Fibroblast of the aortic adventitia (primary cell): ENCODE data around the gene GAS7. TPM values are rescaled to one million over a fixed set of nuclear protein-coding genes. Genes with fewer than 3 reads are reported as not detected.

Source experiments
- DNase-seq: peaks from one replicate; pipeline ENCODE4 v3.0.0-alpha.2; 2010; ENCODE audit warnings: low read depth
- H3K4me3 ChIP-seq: 2 replicates; pipeline ENCODE4 v1.5.1; 2011; ENCODE audit warnings: low read depth, mild to moderate bottlenecking, control low read depth, low read length, moderate library complexity
- total RNA-seq: library from RNA; depleted of rRNA; stranded (reverse); fragments of >200 nt; gene quantifications from 2 replicates; pipeline ENCODE4 v1.2.3, GENCODE V29; 2012; ENCODE audit warnings: low replicate concordance
- TF ChIP-seq, protein P1 (sequence below): IDR thresholded peaks from 2 replicates; pipeline ENCODE4 v1.5.1; 2011; ENCODE audit warnings: mild to moderate bottlenecking, low read length, control low read depth, inconsistent platforms; ENCODE audit not compliant: insufficient read depth

Gene GAS7
- total RNA-seq, 1 donor, result 7.0 TPM

DNA sequence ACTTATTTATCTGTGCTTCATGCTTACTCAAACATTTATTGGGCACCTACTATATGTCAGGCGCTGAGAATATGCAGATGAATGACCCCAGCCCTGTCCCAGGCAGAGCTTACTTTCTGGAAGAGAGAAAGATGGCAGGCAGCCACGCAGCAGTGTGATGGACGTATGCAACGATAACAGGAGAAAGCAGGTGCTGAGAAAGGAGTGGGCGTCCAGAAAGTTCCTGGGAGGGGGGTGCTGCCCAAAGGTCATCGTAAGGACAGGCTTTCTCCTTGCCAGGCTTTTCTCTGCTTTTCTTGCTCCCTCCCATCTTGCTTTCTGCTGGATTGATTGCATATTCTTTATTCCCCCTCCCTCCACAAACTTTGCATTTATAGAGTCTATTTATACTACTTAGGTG lies 124.5 kb downstream of the GAS7 start:
- TF ChIP-seq, protein P1, sequence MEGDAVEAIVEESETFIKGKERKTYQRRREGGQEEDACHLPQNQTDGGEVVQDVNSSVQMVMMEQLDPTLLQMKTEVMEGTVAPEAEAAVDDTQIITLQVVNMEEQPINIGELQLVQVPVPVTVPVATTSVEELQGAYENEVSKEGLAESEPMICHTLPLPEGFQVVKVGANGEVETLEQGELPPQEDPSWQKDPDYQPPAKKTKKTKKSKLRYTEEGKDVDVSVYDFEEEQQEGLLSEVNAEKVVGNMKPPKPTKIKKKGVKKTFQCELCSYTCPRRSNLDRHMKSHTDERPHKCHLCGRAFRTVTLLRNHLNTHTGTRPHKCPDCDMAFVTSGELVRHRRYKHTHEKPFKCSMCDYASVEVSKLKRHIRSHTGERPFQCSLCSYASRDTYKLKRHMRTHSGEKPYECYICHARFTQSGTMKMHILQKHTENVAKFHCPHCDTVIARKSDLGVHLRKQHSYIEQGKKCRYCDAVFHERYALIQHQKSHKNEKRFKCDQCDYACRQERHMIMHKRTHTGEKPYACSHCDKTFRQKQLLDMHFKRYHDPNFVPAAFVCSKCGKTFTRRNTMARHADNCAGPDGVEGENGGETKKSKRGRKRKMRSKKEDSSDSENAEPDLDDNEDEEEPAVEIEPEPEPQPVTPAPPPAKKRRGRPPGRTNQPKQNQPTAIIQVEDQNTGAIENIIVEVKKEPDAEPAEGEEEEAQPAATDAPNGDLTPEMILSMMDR, result no peak
- H3K4me3 ChIP-seq, result no peak overlapping the region
- no peak for DNase-seq

DNA sequence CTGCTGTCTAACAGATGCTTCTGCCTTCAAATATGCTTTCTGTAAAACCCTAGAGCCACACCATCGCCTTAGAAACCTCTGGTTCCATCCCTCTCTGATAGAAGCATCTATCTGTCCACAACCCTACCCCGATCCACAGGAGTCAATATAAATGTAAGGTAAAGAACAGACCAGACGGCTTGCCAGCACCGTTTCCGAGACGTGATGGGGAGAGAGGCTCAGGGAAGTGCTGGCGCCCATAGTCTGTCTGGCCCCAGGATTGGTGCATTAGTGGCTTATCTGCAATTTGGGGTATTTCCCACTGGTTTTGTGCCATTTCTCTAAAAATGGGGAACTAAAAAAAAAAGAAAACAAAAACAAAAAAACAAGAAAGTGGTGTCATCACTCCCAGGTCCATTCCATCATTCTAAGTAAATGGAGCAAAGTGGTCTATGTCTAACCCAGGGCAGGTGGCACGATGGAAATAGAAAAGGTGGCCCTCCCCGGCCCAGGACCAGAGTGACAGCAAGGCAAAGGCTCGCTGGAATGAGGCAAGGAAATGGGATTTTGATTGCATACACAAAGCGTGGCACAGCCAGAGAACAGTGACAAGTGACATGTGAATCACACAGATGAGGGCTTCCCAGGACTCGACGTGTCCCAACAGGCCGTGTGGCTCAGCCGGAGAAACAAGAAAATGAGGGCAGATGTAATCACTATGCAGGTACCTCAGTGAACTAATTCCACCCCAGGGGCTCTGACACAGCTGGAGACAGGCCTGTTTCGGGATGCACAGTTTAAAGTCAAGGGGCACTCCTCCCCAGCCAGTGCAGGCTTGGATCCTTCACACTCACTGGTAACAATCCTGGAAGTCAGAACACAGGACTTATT lies 125.6 kb downstream of the GAS7 start:
- no peak for DNase-seq
- H3K4me3 ChIP-seq, result no peak overlapping the region
- TF ChIP-seq, protein P1, result no peak

DNA sequence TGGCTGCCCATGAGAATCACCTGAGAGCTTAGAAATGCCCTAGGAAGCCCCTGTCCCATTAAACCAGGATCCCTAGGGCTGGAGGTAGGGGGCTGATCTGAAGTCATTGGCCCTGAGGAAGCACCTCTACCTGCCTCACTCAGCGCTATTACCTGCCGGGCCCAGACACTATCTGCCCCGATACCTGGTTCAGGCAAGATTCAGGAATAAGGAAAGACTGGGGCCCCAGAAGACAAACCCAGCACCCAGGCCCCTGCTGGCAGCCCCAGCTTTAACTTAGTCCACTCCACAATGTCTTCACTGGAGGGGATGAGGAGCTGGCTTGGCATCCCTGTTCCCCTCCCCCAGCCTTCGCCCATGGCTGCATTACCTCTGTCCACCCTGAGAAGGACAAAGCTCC lies 126.3 kb downstream of the GAS7 start:
- H3K4me3 ChIP-seq, result no peak overlapping the region
- no peak for DNase-seq
- TF ChIP-seq, protein P1, result no peak

DNA sequence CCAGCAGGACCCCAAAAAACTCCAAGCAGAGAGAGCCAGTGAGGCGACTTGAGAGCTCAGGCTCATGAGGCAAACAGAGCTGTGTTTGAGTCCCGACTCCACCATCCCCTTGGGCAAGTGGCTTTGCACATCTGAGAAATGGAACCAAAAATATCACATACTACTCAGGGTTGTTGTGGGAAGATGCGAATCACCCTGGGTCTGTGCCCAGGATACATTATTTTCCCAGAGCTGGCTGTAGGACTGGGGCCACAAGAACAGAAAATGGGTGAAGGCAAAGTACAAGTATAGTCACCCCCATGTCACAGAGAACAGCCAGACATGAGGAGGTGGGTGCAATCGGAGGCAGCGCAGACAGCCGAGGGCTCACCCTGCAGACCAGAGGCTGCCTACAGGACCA lies 127.3 kb downstream of the GAS7 start:
- TF ChIP-seq, protein P1, result no peak
- no peak overlapping the region for H3K4me3 ChIP-seq
- DNase-seq, result no peak

DNA sequence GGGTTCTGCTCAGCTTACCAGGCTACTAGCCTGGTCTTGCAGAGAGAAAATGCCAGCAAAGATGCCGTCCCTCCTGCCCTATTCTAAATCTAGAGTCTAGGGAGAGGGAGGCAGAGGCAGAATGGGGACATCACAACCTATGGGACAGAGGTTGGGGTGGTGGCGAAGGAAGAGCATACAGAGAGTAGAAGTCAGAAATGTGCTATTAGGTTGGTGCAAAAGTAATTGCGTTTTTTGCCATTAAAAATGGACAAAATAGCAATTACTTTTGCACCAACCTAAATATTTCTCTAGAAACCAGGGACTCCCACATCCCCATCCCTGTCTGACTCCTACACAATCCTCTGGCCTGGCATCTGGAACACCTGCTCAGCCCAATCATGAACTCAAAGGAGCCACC lies 127.7 kb downstream of the GAS7 start:
- H3K4me3 ChIP-seq, result no peak overlapping the region
- TF ChIP-seq, protein P1, result no peak
- no peak for DNase-seq

DNA sequence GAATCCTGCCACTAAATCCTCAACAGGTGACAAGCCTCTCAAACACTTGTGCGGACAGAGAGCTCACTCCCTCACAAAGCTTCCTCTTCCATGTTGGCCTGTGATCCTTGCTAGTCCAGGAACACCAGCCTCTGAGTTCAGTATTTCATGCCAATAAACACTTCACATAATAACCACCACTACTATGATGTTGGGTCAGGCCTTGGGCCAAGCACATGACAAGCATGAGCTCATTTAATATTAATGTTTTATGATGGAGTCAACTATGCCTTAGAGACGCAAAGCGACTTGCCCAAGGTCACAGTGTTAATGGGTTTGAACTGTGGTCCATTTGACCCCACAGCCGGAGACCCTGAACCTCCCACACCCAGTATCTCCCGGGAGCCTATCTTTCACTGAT lies 129.1 kb downstream of the GAS7 start:
- peak; percentile 27 for DNase-seq
- H3K4me3 ChIP-seq, result no peak overlapping the region
- TF ChIP-seq, protein P1, result no peak
